ENCODE results near the gene NIT2. TPM values are rescaled to one million over a fixed set of nuclear protein-coding genes. Genes with fewer than 3 reads are reported as not detected.

Gene NIT2
- total and polyA plus RNA-seq, 2 of the 4 experiments (the other 2 are of a cell fraction), result 12.4 to 27.1 TPM

DNA sequence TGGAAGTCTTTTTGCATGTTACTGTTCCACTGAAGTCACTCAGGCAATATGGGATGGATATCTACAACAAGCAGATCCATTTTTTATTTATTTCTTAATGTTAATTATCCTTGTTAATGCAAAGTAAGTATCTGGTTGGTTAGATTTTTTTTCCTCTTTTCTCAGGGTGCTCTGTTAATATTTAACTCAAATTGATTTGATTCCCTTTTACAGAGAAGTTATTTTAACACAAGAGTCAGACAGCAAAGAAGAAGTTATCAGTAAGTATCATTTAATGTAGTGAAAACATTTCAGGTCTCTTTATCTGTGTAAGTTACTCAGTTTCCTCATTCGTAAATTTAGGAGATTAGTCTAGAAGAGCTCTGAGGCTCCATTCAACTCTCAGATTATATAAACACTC is 39.5 kb upstream of the NIT2 start:
- Histone ChIP-seq H2BK5ac (ENCODE audit: low read depth, low read length, poor library complexity, severe bottlenecking) (no peak overlapping the region), H2AFZ (replicated peaks; ENCODE audit: low read length, poor library complexity) (no peak overlapping the region), H3K23ac (ENCODE audit: low read depth, low read length) (no peak overlapping the region), H3K36me3 (ENCODE audit: control insufficient read depth, insufficient read depth, low read length) (peaks cover 33% of the 10 kb centered on the region), H4K5ac (ENCODE audit: low read depth, low read length) (no peak overlapping the region), H3K79me1 (ENCODE audit: low read depth in 1 of 2, low read length in 2 of 2) (peaks cover 8 to 11% of the 10 kb centered on the region in 2 experiments; a peak in 3 of 4 replicates), H3K9me3 (ENCODE audit: control insufficient read depth, insufficient read depth, low read length) (no peaks in the 10 kb centered on the region), H2AK5ac (ENCODE audit: low read depth, low read length) (no peak overlapping the region), H3K4me1 (ENCODE audit: control insufficient read depth, insufficient read depth, low read length) (no peaks in the 10 kb centered on the region), H4K20me1 (ENCODE audit: insufficient read depth, low read length) (no peaks in the 10 kb centered on the region), H2AK9ac (replicated peaks; ENCODE audit: low read depth, low read length, poor library complexity) (no peak overlapping the region), H4K91ac (ENCODE audit: insufficient read depth, low read depth, low read length) (no peak overlapping the region), H3K14ac (replicated peaks; ENCODE audit: low read depth, low read length) (no peak overlapping the region), H3K9ac (ENCODE audit: low read depth, low read length) (no peak overlapping the region), H3K18ac (ENCODE audit: low read depth, low read length) (no peak overlapping the region), H3K27ac (ENCODE audit: insufficient read depth, low read length) (no peak overlapping the region), H2BK15ac (ENCODE audit: low read depth, low read length) (no peak overlapping the region), H3K4me3 (ENCODE audit: insufficient read depth, low read depth, low read length) (no peak overlapping the region), H3K4me2 (ENCODE audit: low read depth, low read length) (no peak overlapping the region), H3K4ac (ENCODE audit: low read depth, low read length) (no peak overlapping the region), H3K9me1 (ENCODE audit: insufficient read depth, low read length) (no peaks in the 10 kb centered on the region), H4K8ac (ENCODE audit: low read depth in 2 of 2, low read length in 2 of 2) (no peak overlapping the region), H3K27me3 (ENCODE audit: control insufficient read depth, insufficient read depth, low read length) (no peaks in the 10 kb centered on the region), H2BK120ac (ENCODE audit: low read depth, low read length) (no peak overlapping the region), H3K56ac (ENCODE audit: extremely low read depth, insufficient read depth, low read length) (no peak overlapping the region), H2BK20ac (ENCODE audit: low read depth, low read length) (no peak overlapping the region)
- ATAC-seq (ENCODE audit: low read depth) (no peak), DNase-seq (no peak)
- dilution Hi-C loops (cut with HindIII; ENCODE audit: low sequenced_read_pairs, unreplicated experiment) (no loop called here), in situ Hi-C loops (cut with MboI; ENCODE audit: low sequenced_read_pairs) (no loop called here), intact Hi-C loops (cut with micrococcal nuclease) (no loop called here)
- BruUV-seq (replicated peaks), result no TSS peak
- WGBS, 2 experiments (ENCODE audit: extremely low coverage in 2 of 2, insufficient read length in 1 of 2), result no CpG with 5 or more reads among the region's 1 CpG
- TF ChIP-seq, protein P1, sequence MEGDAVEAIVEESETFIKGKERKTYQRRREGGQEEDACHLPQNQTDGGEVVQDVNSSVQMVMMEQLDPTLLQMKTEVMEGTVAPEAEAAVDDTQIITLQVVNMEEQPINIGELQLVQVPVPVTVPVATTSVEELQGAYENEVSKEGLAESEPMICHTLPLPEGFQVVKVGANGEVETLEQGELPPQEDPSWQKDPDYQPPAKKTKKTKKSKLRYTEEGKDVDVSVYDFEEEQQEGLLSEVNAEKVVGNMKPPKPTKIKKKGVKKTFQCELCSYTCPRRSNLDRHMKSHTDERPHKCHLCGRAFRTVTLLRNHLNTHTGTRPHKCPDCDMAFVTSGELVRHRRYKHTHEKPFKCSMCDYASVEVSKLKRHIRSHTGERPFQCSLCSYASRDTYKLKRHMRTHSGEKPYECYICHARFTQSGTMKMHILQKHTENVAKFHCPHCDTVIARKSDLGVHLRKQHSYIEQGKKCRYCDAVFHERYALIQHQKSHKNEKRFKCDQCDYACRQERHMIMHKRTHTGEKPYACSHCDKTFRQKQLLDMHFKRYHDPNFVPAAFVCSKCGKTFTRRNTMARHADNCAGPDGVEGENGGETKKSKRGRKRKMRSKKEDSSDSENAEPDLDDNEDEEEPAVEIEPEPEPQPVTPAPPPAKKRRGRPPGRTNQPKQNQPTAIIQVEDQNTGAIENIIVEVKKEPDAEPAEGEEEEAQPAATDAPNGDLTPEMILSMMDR (conservative IDR thresholded peaks at IDR 0.05; ENCODE audit: low read depth, low read length), result no peak
- TF ChIP-seq CHD1 (IDR thresholded peaks at IDR 0.05; ENCODE audit: low read depth, low read length) (no peak), CEBPB (IDR thresholded peaks at IDR 0.05; ENCODE audit: low read depth, low read length) (no peak), POLR2A (IDR thresholded peaks at IDR 0.05; ENCODE audit: low read depth, low read length) (no peak), NFE2L2 (IDR thresholded peaks at IDR 0.05; ENCODE audit: low read depth, low read length) (no peak), BHLHE40 (IDR thresholded peaks at IDR 0.05; ENCODE audit: low read depth, low read length) (no peak), MAZ (IDR thresholded peaks at IDR 0.05; ENCODE audit: borderline replicate concordance, low read depth, low read length) (no peak), RFX5 (IDR thresholded peaks at IDR 0.05; ENCODE audit: low read depth, low read length) (no peak), RAD21 (IDR thresholded peaks at IDR 0.05; ENCODE audit: low read length) (no peak), MXI1 (IDR thresholded peaks at IDR 0.05; ENCODE audit: borderline replicate concordance, low read depth, low read length) (no peak), SMC3 (IDR thresholded peaks at IDR 0.05; ENCODE audit: low read depth, low read length) (no peak), RCOR1 (IDR thresholded peaks at IDR 0.05; ENCODE audit: insufficient replicate concordance, low read length) (no peak), FOS (IDR thresholded peaks at IDR 0.05; ENCODE audit: low read depth, low read length) (no peak), MAFK (IDR thresholded peaks at IDR 0.05; ENCODE audit: low read depth, low read length) (no peak)
- TF ChIP-seq, protein P2, sequence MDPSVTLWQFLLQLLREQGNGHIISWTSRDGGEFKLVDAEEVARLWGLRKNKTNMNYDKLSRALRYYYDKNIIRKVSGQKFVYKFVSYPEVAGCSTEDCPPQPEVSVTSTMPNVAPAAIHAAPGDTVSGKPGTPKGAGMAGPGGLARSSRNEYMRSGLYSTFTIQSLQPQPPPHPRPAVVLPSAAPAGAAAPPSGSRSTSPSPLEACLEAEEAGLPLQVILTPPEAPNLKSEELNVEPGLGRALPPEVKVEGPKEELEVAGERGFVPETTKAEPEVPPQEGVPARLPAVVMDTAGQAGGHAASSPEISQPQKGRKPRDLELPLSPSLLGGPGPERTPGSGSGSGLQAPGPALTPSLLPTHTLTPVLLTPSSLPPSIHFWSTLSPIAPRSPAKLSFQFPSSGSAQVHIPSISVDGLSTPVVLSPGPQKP (IDR thresholded peaks at IDR 0.05; ENCODE audit: borderline replicate concordance, low read depth, low read length), result no peak
- TF ChIP-seq, protein P3, sequence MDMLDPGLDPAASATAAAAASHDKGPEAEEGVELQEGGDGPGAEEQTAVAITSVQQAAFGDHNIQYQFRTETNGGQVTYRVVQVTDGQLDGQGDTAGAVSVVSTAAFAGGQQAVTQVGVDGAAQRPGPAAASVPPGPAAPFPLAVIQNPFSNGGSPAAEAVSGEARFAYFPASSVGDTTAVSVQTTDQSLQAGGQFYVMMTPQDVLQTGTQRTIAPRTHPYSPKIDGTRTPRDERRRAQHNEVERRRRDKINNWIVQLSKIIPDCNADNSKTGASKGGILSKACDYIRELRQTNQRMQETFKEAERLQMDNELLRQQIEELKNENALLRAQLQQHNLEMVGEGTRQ (IDR thresholded peaks at IDR 0.05; ENCODE audit: low read depth, low read length), result no peak
- CTCF ChIA-PET, result no interaction called here
- POLR2A ChIA-PET (ENCODE audit: unreplicated experiment), result no interaction called here
